Mesenchymal stem cell (in vitro differentiated cells and primary cell): ENCODE measurements around the gene TTC33.

ENCODE experiments used
- DNase-seq: peaks from one replicate; pipeline ENCODE4 v3.0.0-alpha.2; 2013
- H2AFZ ChIP-seq: one replicate; pipeline ENCODE4 v1.6.1; 2013; ENCODE audit warnings: low read depth, mild to moderate bottlenecking, control low read depth, inconsistent platforms, low read length, moderate library complexity
- H2AK5ac ChIP-seq: 2 replicates; pipeline ENCODE4 v1.6.1; 2013; ENCODE audit warnings: low read length, moderate library complexity, mild to moderate bottlenecking, inconsistent platforms; ENCODE audit not compliant: severe bottlenecking
- H2BK120ac ChIP-seq: one replicate; pipeline ENCODE4 v1.6.1; 2013; ENCODE audit warnings: low read depth, mild to moderate bottlenecking, inconsistent platforms, low read length, moderate library complexity
- H2BK12ac ChIP-seq, 2 experiments: one replicate each; pipeline ENCODE4 v1.6.1; 2013; ENCODE audit warnings: inconsistent platforms in 2 of 2, low read length in 2 of 2, mild to moderate bottlenecking in 2 of 2, moderate library complexity in 2 of 2, control low read depth in 1 of 2
- H2BK15ac ChIP-seq: one replicate; pipeline ENCODE4 v1.6.1; 2013; ENCODE audit warnings: mild to moderate bottlenecking, low read depth, inconsistent platforms; ENCODE audit not compliant: poor library complexity, severe bottlenecking
- H2BK5ac ChIP-seq: 2 replicates; pipeline ENCODE4 v1.6.1; 2013; ENCODE audit warnings: low read depth, mild to moderate bottlenecking, low read length, control low read depth, inconsistent platforms; ENCODE audit not compliant: poor library complexity, severe bottlenecking
- H3K14ac ChIP-seq, 2 experiments: one replicate each; pipeline ENCODE4 v1.6.1; 2013; ENCODE audit warnings: inconsistent platforms in 2 of 2, low read length in 2 of 2, control low read depth in 1 of 2, mild to moderate bottlenecking in 1 of 2, moderate library complexity in 1 of 2
- H3K18ac ChIP-seq, 2 experiments: one replicate each; pipeline ENCODE4 v1.6.1; 2013; ENCODE audit warnings: inconsistent platforms in 2 of 2, low read length in 2 of 2, control low read depth in 1 of 2, low read depth in 1 of 2, mild to moderate bottlenecking in 1 of 2
- H3K23ac ChIP-seq, 2 experiments: one replicate each; pipeline ENCODE4 v1.6.1; 2013; ENCODE audit warnings: inconsistent platforms in 2 of 2, low read length in 2 of 2, mild to moderate bottlenecking in 2 of 2, moderate library complexity in 2 of 2, control low read depth in 1 of 2
- H3K27ac ChIP-seq: 2 replicates; pipeline ENCODE4 v1.5.1; 2013; ENCODE audit warnings: mild to moderate bottlenecking, moderate library complexity, low read length, control low read depth, inconsistent platforms; ENCODE audit not compliant: poor library complexity, severe bottlenecking
- H3K27me3 ChIP-seq, 2 experiments: 2 replicates each; pipeline versions ENCODE4 v1.6.1 to v1.7.0; 2013; ENCODE audit warnings: low read length in 2 of 2, mild to moderate bottlenecking in 2 of 2, moderate library complexity in 2 of 2, control low read depth in 1 of 2, inconsistent platforms in 1 of 2; ENCODE audit not compliant: control insufficient read depth in 1 of 2, insufficient read depth in 1 of 2
- H3K36me3 ChIP-seq, 2 experiments: 2 replicates each; pipeline versions ENCODE4 v1.6.1 to v1.7.0; 2013; ENCODE audit warnings: low read length in 2 of 2, control low read depth in 1 of 2, inconsistent platforms in 1 of 2, low read depth in 1 of 2, mild to moderate bottlenecking in 1 of 2; ENCODE audit not compliant: insufficient read depth in 2 of 2, control insufficient read depth in 1 of 2
- H3K4ac ChIP-seq, 2 experiments: one replicate each; pipeline ENCODE4 v1.6.1; 2013; ENCODE audit warnings: inconsistent platforms in 2 of 2, low read length in 2 of 2, mild to moderate bottlenecking in 2 of 2, moderate library complexity in 2 of 2, control low read depth in 1 of 2, low read depth in 1 of 2
- H3K4me1 ChIP-seq: 2 replicates; pipeline ENCODE4 v1.6.1; 2013; ENCODE audit warnings: low read depth, low read length, control low read depth; ENCODE audit not compliant: control insufficient read depth, insufficient read depth
- H3K4me2 ChIP-seq: 2 replicates; pipeline ENCODE4 v1.6.1; 2013; ENCODE audit warnings: low read length, mild to moderate bottlenecking, inconsistent platforms; ENCODE audit not compliant: poor library complexity, severe bottlenecking
- H3K4me3 ChIP-seq, 2 experiments: 2 replicates each; pipeline versions ENCODE4 v1.5.1 to v1.7.0; 2013; ENCODE audit warnings: low read length in 2 of 2, mild to moderate bottlenecking in 2 of 2, control low read depth in 1 of 2, low read depth in 1 of 2; ENCODE audit not compliant: insufficient read depth in 1 of 2
- H3K79me1 ChIP-seq: replicated peaks from 2 replicates; pipeline ENCODE4 v1.6.1; 2013; ENCODE audit warnings: mild to moderate bottlenecking, control low read depth, low read length, inconsistent platforms; ENCODE audit not compliant: poor library complexity, severe bottlenecking
- H3K9ac ChIP-seq: 2 replicates; pipeline ENCODE4 v1.7.0; 2013; ENCODE audit warnings: mild to moderate bottlenecking, low read length, moderate library complexity
- H3K9me3 ChIP-seq: 2 replicates; pipeline ENCODE4 v1.7.0; 2013; ENCODE audit warnings: mild to moderate bottlenecking, low read length; ENCODE audit not compliant: control insufficient read depth
- H4K8ac ChIP-seq: one replicate; pipeline ENCODE4 v1.6.1; 2013; ENCODE audit warnings: inconsistent platforms, mild to moderate bottlenecking, low read length, moderate library complexity
- H4K91ac ChIP-seq: one replicate; pipeline ENCODE4 v1.6.1; 2013; ENCODE audit warnings: mild to moderate bottlenecking, low read length, inconsistent platforms
- WGBS: methylation state at CpG from one replicate; pipeline ENCODE4 v1.1.7; 2013; ENCODE audit warnings: mixed read lengths; 5-methylcytosine and 5-hydroxymethylcytosine counted together

TTC33 gene

DNA sequence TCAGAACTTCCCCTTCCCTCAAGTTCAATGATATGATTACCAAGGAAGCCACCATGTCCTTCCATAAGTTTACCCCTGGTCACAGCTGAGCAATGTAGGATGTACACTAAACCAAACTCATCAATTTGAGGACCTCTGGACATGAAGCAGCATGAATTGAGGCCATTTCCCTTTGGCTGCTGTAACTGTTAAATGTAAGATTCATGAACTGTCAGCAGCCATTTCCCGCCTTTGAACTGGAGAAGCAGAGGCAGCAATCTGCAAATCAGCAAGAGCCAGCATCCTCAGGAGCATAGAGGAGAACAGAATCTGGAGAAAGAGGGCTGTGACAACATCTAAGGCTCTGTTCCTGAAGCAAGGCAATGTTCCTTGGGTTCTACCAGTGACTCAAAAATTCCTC, 180.3 kb downstream of the TTC33 start:
- 100% methylated on average over 1 of the region's 1 CpG for WGBS
- H3K27ac ChIP-seq: no peak overlapping the region
- H2AK5ac ChIP-seq: no peak overlapping the region
- no peak overlapping the region for H2BK5ac ChIP-seq
- no peak overlapping the region for H3K23ac ChIP-seq
- no peak for DNase-seq
- H2BK12ac ChIP-seq: no peak overlapping the region
- no peak overlapping the region for H4K8ac ChIP-seq
- no peak overlapping the region for H3K4me3 ChIP-seq
- no peaks in the 10 kb centered on the region for H3K27me3 ChIP-seq
- no peak overlapping the region for H2AFZ ChIP-seq
- H3K4ac ChIP-seq: no peak overlapping the region
- H3K36me3 ChIP-seq: no peaks in the 10 kb centered on the region
- no peaks in the 10 kb centered on the region for H3K79me1 ChIP-seq
- H3K9me3 ChIP-seq: no peaks in the 10 kb centered on the region
- H3K4me2 ChIP-seq: no peak overlapping the region
- H3K14ac ChIP-seq: no peak overlapping the region
- H3K4me1 ChIP-seq: peaks cover 3% of the 10 kb centered on the region
- no peak overlapping the region for H2BK15ac ChIP-seq
- H2BK120ac ChIP-seq: no peak overlapping the region
- no peak overlapping the region for H3K18ac ChIP-seq
- H3K9ac ChIP-seq: no peak overlapping the region
- H4K91ac ChIP-seq: no peak overlapping the region

DNA sequence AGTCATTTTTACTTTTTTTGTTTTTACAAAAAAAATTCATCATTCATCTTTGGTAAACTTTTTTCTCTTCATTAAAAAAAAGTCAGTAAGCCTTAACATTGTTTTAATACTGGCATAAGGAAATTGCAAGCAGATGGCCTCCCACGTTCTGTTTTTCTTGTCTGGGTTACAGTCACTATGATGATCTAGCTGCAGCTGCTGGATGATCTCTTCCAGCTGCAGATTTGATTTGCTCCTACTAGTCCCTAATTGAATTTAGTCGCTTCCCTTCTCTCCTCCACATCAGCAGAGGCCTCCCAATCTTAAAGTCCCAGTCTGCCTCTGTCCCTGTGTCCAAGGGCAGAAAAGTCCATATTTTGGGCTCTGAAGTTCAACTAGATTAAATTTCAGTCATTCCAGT, 182.8 kb downstream of the TTC33 start:
- H4K8ac ChIP-seq: no peak overlapping the region
- H3K9ac ChIP-seq: peak overlapping the region; percentile 77
- H2BK12ac ChIP-seq: no peak overlapping the region
- H3K27me3 ChIP-seq: no peaks in the 10 kb centered on the region
- no peaks in the 10 kb centered on the region for H3K36me3 ChIP-seq
- no peak overlapping the region for H3K4me2 ChIP-seq
- no peak overlapping the region for H3K18ac ChIP-seq
- no peak for DNase-seq
- no peak overlapping the region for H2BK5ac ChIP-seq
- no peak overlapping the region for H3K4ac ChIP-seq
- H3K23ac ChIP-seq: no peak overlapping the region
- H2AFZ ChIP-seq: no peak overlapping the region
- H3K27ac ChIP-seq: no peak overlapping the region
- H2BK120ac ChIP-seq: no peak overlapping the region
- H3K79me1 ChIP-seq: no peaks in the 10 kb centered on the region
- no peaks in the 10 kb centered on the region for H3K9me3 ChIP-seq
- no peak overlapping the region for H2AK5ac ChIP-seq
- no peak overlapping the region for H4K91ac ChIP-seq
- no peak overlapping the region for H3K14ac ChIP-seq
- 74% methylated on average over 2 of the region's 2 CpGs for WGBS
- H3K4me1 ChIP-seq: peaks cover 3% of the 10 kb centered on the region
- no peak overlapping the region for H2BK15ac ChIP-seq
- no peak overlapping the region for H3K4me3 ChIP-seq

DNA sequence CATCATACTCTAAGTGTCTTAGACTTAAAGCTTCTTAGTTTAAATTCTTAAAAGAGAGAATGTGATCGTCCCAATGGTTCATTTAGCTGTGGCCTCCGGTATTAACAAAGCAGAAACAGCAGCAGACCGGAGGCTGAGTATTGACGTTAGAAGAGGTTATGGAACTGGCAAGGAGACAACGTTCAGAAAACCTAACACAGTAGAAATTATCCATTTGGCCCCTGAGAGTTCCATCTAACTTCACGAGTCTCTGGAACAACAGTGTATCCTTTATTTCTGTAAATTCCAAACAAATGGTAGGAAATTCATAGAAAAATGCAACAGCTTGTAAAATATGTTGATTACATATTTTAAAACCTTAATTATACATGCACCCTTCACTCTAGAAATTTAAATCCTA, 183.4 kb downstream of the TTC33 start:
- Histone ChIP-seq H3K4me3 (no peak overlapping the region), H2BK12ac (no peak overlapping the region), H2AK5ac (no peak overlapping the region), H3K9me3 (no peaks in the 10 kb centered on the region), H3K14ac (no peak overlapping the region), H3K27ac (no peak overlapping the region), H3K36me3 (no peaks in the 10 kb centered on the region), H3K79me1 (no peaks in the 10 kb centered on the region), H2BK15ac (no peak overlapping the region), H4K91ac (no peak overlapping the region), H2AFZ (no peak overlapping the region), H3K4me1 (peaks cover 3% of the 10 kb centered on the region), H3K9ac (peak overlapping the region; percentile 77), H3K18ac (no peak overlapping the region), H3K4me2 (no peak overlapping the region), H3K27me3 (no peaks in the 10 kb centered on the region), H2BK5ac (no peak overlapping the region), H3K23ac (no peak overlapping the region), H3K4ac (no peak overlapping the region), H2BK120ac (no peak overlapping the region), H4K8ac (no peak overlapping the region)
- no peak for DNase-seq
- WGBS: 96% methylated on average over 5 of the region's 6 CpGs

DNA sequence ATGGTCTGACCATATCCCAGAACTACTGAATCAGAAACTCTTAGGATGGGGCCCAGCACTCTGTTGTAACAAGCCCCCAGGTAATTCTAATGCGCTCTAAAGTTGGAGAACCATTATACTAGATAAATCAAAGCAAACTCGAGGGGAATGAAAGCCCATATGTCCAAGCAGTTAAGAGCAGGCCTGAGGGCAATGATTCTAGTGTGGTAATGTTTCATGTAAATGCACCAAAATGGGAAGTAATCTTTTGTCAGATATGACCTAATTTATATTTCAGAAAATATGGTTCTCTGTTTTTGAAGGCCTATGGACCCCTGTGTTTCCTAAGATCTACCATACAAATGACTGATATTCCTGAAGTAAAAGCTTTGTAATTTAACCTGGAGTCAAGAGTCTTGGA, 184.0 kb downstream of the TTC33 start:
- Histone ChIP-seq H2BK5ac (no peak overlapping the region), H4K91ac (no peak overlapping the region), H3K9me3 (no peaks in the 10 kb centered on the region), H3K4me1 (peaks cover 3% of the 10 kb centered on the region), H3K23ac (no peak overlapping the region), H3K4me2 (no peak overlapping the region), H3K9ac (peak overlapping the region; percentile 77), H3K27me3 (no peaks in the 10 kb centered on the region), H3K4ac (no peak overlapping the region), H2AFZ (no peak overlapping the region), H3K27ac (no peak overlapping the region), H4K8ac (no peak overlapping the region), H3K36me3 (no peaks in the 10 kb centered on the region), H2BK120ac (no peak overlapping the region), H2BK15ac (no peak overlapping the region), H2BK12ac (no peak overlapping the region), H3K4me3 (no peak overlapping the region), H2AK5ac (no peak overlapping the region), H3K14ac (no peak overlapping the region), H3K79me1 (no peaks in the 10 kb centered on the region), H3K18ac (no peak overlapping the region)
- 100% methylated on average over 2 of the region's 2 CpGs for WGBS
- DNase-seq: no peak
